SU-DHL-6 (cell line): Measurements from ENCODE around the gene AURKAIP1.
A peak's percentile ranks its signal among the peaks of the same experiment; 100 is the strongest.

ENCODE experiments used
- H2AFZ ChIP-seq: fragments of 200-600 bp; sonication (generic); 2 replicates; pipeline ENCODE4 v1.6.1; 2014; ENCODE audit warnings: low read depth, mild to moderate bottlenecking, moderate library complexity, mixed read lengths, antibody characterized with exemption, low read length; ENCODE audit not compliant: severe bottlenecking
- H3F3A ChIP-seq: fragments of 200-600 bp; shearing (Covaris generic); 2 replicates; pipeline ENCODE4 v1.6.0; 2016; ENCODE audit warnings: antibody characterized with exemption, mild to moderate bottlenecking; ENCODE audit not compliant: insufficient read depth
- H3K27ac ChIP-seq: fragments of 200-600 bp; sonication (generic); 2 replicates; pipeline ENCODE4 v1.5.1; 2016; ENCODE audit warnings: low read depth, mild to moderate bottlenecking, low read length, moderate library complexity, mixed read lengths
- H3K27me3 ChIP-seq: fragments of 200-600 bp; sonication (generic), shearing (Covaris generic); 2 replicates; pipeline ENCODE4 v1.6.0; 2014; ENCODE audit warnings: mild to moderate bottlenecking, low read length
- H3K36me3 ChIP-seq: fragments of 200-600 bp; sonication (generic); 2 replicates; pipeline ENCODE4 v1.6.1; 2014; ENCODE audit warnings: mild to moderate bottlenecking, low read length, mixed read lengths
- H3K4me2 ChIP-seq: fragments of 300-600, 200-600 bp; shearing (Covaris generic), sonication (generic); 2 replicates; pipeline ENCODE4 v1.6.0; 2014; ENCODE audit warnings: low read length, low read depth, mild to moderate bottlenecking; ENCODE audit not compliant: poor library complexity, severe bottlenecking
- H3K4me3 ChIP-seq: fragments of 200-600 bp; sonication (generic); 2 replicates; pipeline ENCODE4 v1.5.1; 2014; ENCODE audit warnings: antibody characterized with exemption, low read length, mild to moderate bottlenecking, mixed read lengths; ENCODE audit not compliant: insufficient read depth, poor library complexity, severe bottlenecking
- H3K79me2 ChIP-seq: fragments of 200-600 bp; sonication (generic); 2 replicates; pipeline ENCODE4 v1.6.1; 2014; ENCODE audit warnings: mild to moderate bottlenecking, low read length, moderate library complexity; ENCODE audit not compliant: insufficient read depth
- H3K9ac ChIP-seq: fragments of 200-600 bp; sonication (generic); 2 replicates; pipeline ENCODE4 v1.7.0; 2014; ENCODE audit warnings: mild to moderate bottlenecking, low read length
- H3K9me2 ChIP-seq: fragments of 200-600 bp; sonication (generic); replicated peaks from 2 replicates; pipeline ENCODE4 v1.6.1; 2014; ENCODE audit warnings: low read length; ENCODE audit not compliant: insufficient read depth
- H3K9me3 ChIP-seq: fragments of 200-600 bp; sonication (generic); 2 replicates; pipeline ENCODE4 v1.6.1; 2014; ENCODE audit warnings: low read length, mixed read lengths; ENCODE audit not compliant: insufficient read depth
- H4K20me1 ChIP-seq: fragments of 200-600 bp; sonication (generic); 2 replicates; pipeline ENCODE4 v1.6.1; 2014; ENCODE audit warnings: low read depth, mild to moderate bottlenecking, antibody characterized with exemption, low read length, moderate library complexity, mixed read lengths
- EZH2phosphoT487 ChIP-seq: fragments of 200-600 bp; sonication (generic), shearing (Covaris generic); conservative IDR thresholded peaks from 2 replicates; pipeline ENCODE4 v1.6.1; 2018; ENCODE audit warnings: mild to moderate bottlenecking, antibody characterized with exemption, low read length, moderate library complexity, mixed read lengths
- TF ChIP-seq, protein P1 (sequence below): fragments of 200-600 bp; sonication (generic); IDR thresholded peaks from one replicate; pipeline ENCODE4 v1.5.1; 2017; ENCODE audit warnings: antibody characterized with exemption, mild to moderate bottlenecking, low read length, moderate library complexity; ENCODE audit not compliant: insufficient read depth, poor library complexity, severe bottlenecking

Gene AURKAIP1

DNA sequence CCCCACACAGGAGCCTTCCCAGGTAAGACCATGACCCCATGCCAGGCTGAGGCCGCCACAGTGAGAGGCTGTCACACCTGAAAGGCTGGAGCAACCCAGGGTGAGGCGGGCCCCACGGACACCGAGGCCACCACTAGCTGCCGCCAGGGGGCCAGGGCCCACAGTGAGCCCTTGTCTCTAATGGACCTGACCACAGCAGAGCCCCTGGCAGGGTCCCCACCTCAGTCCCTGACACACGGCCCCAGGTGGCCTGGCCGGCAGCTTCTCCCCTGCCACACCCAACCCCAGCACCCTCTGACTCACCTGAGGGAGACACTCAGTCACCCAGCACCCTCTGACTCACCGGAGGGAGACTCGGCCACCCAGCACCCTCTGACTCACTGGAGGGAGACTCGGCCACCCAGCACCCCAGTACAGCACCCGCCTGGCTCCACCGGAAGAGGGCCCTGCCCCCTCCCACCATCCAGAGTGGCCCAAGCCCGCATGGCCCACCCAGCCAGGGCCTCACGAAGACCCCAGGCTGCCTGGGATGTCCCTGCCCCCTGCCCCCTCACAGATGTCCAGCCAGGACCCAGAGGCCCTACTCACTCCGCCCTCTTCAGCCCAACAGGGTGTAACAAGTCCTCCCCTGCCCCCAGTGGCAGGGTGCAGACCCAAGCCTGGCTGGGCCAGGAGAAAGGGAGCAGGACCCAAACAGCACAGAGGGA is 30.2 kb downstream of the AURKAIP1 start:
- Histone ChIP-seq H3K4me3 (no peak overlapping the region), H2AFZ (no peak overlapping the region), H3K27me3 (no peaks in the 10 kb centered on the region), H3K79me2 (peaks cover 6% of the 10 kb centered on the region; the same call in 1 of the 2 replicates), H3K9me2 (no peaks in the 10 kb centered on the region), H3K27ac (no peak overlapping the region), H3K4me2 (no peak overlapping the region), H3F3A (no peaks in the 10 kb centered on the region), H3K36me3 (no peaks in the 10 kb centered on the region), H3K9me3 (no peaks in the 10 kb centered on the region), H3K9ac (no peak overlapping the region), H4K20me1 (no peaks in the 10 kb centered on the region)
- TF ChIP-seq EZH2phosphoT487, result no peak
- TF ChIP-seq, protein P1, sequence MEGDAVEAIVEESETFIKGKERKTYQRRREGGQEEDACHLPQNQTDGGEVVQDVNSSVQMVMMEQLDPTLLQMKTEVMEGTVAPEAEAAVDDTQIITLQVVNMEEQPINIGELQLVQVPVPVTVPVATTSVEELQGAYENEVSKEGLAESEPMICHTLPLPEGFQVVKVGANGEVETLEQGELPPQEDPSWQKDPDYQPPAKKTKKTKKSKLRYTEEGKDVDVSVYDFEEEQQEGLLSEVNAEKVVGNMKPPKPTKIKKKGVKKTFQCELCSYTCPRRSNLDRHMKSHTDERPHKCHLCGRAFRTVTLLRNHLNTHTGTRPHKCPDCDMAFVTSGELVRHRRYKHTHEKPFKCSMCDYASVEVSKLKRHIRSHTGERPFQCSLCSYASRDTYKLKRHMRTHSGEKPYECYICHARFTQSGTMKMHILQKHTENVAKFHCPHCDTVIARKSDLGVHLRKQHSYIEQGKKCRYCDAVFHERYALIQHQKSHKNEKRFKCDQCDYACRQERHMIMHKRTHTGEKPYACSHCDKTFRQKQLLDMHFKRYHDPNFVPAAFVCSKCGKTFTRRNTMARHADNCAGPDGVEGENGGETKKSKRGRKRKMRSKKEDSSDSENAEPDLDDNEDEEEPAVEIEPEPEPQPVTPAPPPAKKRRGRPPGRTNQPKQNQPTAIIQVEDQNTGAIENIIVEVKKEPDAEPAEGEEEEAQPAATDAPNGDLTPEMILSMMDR, result peak; percentile 35

DNA sequence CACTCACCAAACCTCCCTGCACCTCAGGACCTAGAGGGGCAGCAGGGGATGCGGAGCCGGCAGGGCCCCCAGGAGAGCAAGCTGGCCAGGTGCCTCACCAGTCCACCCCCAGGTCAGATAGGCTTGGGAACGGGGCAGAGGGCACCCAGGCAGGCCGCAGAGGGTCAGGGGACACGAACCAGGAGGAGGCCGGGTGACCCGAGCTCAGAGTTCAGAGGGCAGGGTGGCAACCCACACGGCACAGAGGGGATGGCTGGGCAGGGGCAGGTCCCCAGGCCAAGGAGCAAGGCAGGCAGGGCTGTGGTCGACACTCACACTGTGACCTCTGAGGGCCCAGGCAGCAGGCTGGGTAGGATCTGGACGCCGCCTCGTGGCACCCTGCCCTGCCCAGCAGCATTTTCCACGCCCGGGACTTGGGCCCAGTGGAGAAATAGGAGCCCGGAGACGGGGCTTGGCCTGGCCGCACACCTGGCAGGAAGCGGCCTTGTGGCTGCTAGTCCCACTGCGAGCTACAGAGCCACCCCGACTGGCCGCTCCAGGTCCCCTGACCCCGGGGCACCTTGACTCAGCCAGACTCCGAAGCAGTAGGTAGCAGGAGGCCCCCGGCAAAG is 31.1 kb downstream of the AURKAIP1 start:
- H4K20me1 ChIP-seq, result no peaks in the 10 kb centered on the region
- H3K9me2 ChIP-seq, result no peaks in the 10 kb centered on the region
- no peaks in the 10 kb centered on the region for H3K9me3 ChIP-seq
- no peaks in the 10 kb centered on the region for H3K27me3 ChIP-seq
- no peak overlapping the region for H3K4me3 ChIP-seq
- no peaks in the 10 kb centered on the region for H3K36me3 ChIP-seq
- H2AFZ ChIP-seq, result no peak overlapping the region
- no peak overlapping the region for H3K27ac ChIP-seq
- no peaks in the 10 kb centered on the region for H3F3A ChIP-seq
- H3K9ac ChIP-seq, result no peak overlapping the region
- H3K4me2 ChIP-seq, result no peak overlapping the region
- TF ChIP-seq, protein P1, result no peak
- no peak for TF ChIP-seq EZH2phosphoT487
- peaks cover 6% of the 10 kb centered on the region; the same call in 1 of the 2 replicates for H3K79me2 ChIP-seq

DNA sequence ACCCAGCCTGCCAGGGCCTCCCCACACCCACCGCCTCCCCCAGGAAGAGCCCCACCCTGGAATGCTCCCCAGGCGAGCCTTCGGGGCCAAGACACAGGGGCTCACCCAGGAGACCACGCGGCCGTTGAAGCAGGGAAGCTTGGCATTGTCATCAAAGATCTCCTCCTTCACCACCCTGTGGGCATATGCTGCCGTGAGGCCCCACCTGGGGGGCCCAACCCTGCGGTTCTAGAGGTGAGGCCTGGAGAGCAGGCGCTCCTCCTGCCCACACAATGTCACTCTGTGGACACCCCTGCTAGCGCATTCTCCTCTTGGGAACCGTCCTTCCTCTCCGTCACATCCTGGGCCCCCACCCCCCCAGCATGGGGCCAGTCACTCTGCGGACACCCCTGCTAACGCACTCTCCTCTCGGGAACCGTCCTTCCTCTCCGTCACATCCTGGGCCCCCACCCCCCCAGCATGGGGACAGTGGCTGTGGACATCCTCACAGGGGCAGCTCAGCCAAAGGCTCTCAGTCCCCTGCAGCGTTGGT is 32.4 kb downstream of the AURKAIP1 start:
- H4K20me1 ChIP-seq, result no peaks in the 10 kb centered on the region

More for the DNA sequence above, 32.4 kb downstream of the AURKAIP1 start:
- Histone ChIP-seq H3K79me2 (peaks cover 6% of the 10 kb centered on the region; the same call in 1 of the 2 replicates), H3K27ac (no peak overlapping the region), H2AFZ (no peak overlapping the region), H3K9me2 (no peaks in the 10 kb centered on the region), H3K27me3 (no peaks in the 10 kb centered on the region), H3K4me2 (no peak overlapping the region), H3K9me3 (no peaks in the 10 kb centered on the region), H3K36me3 (no peaks in the 10 kb centered on the region), H3K9ac (no peak overlapping the region), H3K4me3 (no peak overlapping the region), H3F3A (no peaks in the 10 kb centered on the region)
- no peak for TF ChIP-seq EZH2phosphoT487
- TF ChIP-seq, protein P1, result no peak
